HG03108 (cell line): ENCODE results near the gene RHOU.
A peak's percentile ranks its signal among the peaks of the same experiment; 100 is the strongest.

Experiments used
- ATAC-seq: cut with Tn5 transposase; IDR thresholded peaks from one replicate; pipeline ENCODE4 v1.9.1; 2021; ENCODE audit warnings: moderate library complexity; ENCODE audit not compliant: unreplicated experiment

Gene RHOU

DNA sequence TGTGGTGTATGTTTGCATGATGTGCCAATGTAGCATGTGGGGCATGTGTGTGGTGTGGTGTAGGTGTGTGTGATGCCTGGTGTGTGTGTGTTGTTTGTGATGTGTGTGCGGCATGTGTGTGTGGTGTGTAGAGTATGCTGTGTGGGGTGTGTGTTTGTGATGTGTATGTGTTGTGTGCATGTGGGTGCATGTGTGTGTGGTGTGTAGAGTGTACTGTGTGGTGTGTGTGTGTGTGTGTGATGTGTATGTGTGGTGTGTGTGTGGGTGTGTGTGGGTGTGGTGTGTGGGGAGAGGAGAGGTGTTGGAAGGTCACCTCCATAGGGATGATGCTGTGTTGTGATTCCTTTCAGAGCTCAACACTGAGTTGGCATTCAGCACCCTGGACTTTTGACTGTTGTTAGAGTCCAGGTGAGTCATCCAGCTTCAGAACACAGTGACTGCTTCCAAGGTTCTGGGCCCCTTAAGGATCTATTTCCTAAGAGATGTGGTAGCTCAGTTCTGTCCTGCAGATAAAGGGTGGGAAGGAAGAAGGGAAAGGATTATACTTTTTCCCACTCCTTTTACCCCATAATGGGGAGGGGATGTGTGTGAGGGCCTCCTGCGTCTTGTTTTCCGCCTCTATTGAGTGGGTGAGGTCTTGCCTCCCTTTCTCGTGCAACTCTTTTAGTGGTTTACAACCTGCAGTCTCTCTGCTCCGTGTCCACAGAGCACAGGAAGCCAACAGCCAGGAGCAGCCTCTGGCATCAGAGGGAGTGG is 47.6 kb downstream of the RHOU start:
- no peak for ATAC-seq

DNA sequence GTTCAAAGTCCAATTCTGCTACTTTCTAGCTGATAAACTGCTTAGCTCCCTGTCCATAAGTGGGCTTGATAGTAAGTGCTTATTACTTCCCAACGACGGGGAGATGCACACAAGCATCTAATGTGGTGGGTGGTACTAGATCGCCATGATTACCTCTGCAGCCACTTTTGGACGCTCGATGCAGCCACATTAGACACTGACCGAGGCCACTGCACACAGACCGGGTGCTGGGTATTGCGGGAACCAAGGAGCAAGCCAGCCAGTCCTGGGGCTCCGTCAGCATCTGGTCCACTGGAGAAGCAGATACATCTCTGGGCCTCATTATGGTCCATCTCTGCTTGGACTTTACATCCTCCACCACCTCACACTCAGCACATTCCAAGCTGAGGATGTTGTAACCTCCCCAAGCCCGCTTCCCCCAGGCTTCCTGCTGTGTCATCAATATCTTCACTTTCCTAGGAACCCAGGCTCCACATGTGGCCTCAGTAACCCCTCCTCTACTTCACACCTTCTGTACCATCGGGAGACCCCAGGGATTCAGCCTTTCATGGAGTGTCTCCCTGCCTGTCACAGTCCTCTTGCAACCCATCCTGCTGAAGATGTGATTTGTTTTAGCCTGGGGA is 48.2 kb downstream of the RHOU start:
- no peak for ATAC-seq

DNA sequence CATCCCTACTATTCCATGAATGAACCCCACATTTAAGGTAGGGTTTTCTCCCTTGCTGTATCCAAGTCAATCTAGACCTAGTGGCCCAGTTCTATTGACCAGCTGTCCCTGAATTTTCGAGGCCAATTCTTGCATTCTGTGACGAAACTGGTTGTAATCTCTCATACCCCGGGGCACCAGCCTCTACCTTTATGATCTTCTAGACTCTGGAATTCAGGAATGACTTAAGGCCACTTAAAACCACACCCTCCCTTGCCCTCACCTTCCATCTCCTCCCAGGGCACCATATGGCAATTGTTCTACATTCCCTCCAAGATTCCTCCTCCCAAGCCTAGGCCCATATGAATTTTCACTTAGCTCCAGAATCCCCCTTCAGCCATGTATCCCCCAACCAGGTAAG is 48.9 kb downstream of the RHOU start:
- no peak for ATAC-seq

DNA sequence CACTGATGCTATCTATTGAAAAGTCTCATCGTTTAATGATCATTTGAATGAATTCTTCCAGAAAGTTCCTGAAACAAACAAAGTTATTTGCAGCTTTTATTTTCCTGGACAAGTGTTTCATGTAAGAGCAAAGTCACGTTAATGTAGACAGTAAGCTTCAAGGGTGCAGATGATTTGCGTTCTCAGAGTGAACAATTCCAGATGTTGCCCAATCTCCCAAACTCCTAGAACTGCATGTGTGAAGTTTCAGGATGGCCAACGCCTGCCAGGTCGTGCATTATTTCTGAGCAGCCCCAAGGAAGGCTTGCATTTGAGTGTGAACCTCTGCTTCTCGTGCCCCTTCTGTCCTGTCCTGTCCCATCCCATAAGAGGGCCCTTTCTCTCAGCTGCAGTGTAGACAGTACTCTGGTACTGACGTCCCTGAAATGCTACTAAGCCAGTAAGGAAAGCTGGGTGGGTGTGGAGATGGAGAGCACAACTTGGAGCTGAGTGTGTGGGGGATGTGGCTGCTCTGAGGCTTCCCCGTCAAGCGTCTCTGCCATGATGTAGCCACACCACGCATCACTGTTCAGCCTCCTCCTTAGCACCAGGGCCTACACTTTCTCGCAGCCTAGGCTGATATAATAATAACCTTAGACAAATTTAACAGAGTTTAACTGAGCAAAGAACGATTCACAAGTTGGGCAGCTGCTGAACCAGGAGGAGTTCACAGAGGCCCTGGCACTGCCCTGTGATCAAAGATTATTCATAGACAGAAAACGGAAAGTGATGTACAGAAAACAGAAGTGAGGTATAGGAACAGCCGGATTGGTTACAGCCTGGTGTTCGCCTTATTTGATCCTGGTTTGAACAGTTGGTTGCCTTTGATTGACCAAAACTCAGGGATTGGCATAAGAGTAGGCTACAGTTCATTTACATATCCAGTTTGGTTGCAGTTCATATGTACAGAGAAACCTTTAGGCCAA is 50.4 kb downstream of the RHOU start:
- no peak for ATAC-seq

- no peak for ATAC-seq
Observed at GRCh38 chr1:228786361-228787129, 51.3 kb downstream of the RHOU start.

GRCh38 chr1:228791791-228792190 is 56.5 kb downstream of the RHOU start:
- no peak for ATAC-seq

- no peak for ATAC-seq
Observed at GRCh38 chr1:228792601-228793000, 57.3 kb downstream of the RHOU start.

GRCh38 chr1:228793032-228793431 is 57.8 kb downstream of the RHOU start:
- ATAC-seq: no peak

DNA sequence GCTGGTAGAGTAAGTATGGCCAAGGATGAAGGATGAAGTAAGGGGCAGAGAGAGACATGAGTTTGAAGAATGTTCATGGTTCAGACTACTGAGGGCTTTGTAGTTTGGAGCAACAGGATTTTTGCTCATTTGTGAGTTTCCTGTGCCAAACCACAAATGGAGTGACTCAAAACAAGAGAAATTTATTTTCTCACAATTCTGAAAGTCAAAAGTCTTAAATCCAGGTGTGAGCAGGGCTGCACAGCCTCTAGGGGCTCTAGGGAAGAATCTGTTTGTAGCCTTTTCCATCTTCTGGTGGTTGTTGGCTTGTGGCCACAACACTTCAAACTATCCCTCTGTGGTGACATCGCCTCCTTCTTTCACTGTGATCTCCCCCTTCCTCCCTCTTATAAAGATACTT is 58.9 kb downstream of the RHOU start:
- peak; percentile 42 for ATAC-seq

DNA sequence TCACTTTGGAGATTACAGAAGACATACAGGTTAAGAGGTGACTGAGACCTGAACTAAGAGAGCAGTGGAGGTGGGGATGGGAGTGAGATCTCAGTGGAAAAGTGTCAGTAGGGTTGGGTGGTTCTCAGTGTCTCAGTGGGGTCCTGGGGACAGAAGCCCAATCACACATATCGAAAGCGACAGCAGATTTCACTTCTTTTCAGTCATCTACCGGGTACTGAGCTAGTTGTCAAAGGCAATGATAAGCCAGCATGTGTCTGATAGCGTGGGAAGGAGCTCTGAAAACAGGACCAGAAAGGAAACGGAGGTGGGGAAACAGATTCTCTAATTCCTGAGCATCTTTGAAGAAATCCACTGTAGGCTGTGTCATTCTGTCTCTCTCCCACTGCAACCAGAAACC is 59.5 kb downstream of the RHOU start:
- ATAC-seq: peak; percentile 37

DNA sequence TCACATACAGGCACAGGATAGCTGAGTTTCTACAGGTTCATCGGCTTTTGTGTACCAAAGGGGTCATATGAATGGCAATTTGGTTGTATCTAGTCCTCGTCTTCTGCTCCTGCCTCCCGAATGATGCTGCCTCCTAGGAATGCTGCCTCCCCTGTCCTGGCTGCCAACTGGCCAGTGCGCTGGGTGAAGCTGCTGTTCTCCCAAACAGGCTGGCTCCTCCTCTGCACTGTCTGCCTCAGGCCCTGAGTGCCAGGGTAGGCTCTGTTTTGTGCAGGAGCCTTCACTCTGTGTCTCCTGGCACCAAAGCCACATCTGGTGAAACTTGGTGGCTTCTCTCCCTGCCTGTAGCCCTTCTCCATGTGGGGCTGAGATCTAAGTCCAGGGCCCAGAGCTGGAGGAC is 60.3 kb downstream of the RHOU start:
- ATAC-seq: no peak
